AML-193 (cell line): ENCODE data around the gene HTRA2.
"Not testable (repeated sequence)": the region's sequence is repeated elsewhere in the genome, so short reads cannot be mapped to it uniquely, and the experiment has no call there.

ENCODE experiments used
- DNase-seq, 2 experiments: peaks; one replicate each; lab custom pipeline; 2025; lab: John Stamatoyannopoulos, UW

HTRA2 gene

DNA sequence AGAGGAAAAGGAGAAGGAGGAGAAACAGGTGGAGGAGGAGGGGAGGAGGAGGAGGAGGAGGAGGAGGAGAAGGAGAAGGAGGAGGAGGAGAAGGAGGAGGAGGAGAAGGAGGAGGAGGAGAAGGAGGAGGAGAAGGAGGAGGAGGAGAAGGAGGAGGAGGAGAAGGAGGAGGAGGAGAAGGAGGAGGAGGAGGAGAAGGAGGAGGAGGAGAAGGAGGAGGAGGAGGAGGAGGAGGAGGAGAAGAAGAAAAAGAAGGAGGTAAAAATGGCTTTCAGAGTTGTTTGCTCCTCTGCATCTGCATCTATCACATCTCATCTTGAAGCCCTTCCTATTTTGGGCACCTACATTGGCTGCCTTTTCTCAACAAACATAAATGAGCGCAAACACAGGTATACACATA lies 31.3 kb downstream of the HTRA2 start:
- DNase-seq, result not testable (repeated sequence)

- DNase-seq, result no peak
Observed at GRCh38 chr2:74562126-74562775, 32.5 kb downstream of the HTRA2 start.

DNA sequence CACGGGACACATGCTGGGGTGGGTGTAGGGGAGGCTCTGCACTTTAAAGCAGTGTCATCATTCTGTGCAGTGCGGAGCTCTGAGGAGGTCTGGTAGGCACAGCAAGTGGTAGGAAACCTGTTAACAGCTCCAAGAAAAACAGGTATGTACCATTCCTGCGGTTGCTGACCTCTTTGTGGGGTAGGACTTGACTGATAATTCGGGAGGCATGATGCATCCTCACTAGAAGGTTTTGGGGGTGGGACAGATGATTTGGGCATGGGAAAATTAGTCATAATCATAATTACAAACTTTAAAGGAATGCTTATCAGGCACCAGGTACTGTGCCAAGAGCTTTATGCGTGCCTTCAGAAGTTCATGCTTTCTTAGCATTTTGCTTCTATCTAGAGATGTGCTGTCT lies 34.5 kb downstream of the HTRA2 start:
- DNase-seq, result no peak

GRCh38 chr2:74566076-74566753 lies 36.5 kb downstream of the HTRA2 start:
- DNase-seq, result no peak

DNA sequence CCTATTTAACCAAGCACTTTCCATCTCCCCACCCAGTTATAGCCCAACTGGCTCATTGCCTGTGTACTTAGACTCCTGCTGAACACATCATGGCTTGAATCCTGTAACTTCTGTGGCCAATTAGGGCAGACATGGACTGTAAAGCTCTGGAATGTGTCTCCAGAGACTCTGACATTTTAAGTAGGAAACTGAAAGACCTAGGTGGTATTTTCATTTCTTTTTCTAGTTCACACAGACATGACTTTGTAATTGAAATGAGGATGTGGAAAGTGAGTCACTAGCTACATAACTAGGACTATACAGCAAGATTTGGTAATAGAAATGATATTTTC lies 37.0 kb downstream of the HTRA2 start:
- DNase-seq, result peak in 1 of 2 experiments; percentile 17

DNA sequence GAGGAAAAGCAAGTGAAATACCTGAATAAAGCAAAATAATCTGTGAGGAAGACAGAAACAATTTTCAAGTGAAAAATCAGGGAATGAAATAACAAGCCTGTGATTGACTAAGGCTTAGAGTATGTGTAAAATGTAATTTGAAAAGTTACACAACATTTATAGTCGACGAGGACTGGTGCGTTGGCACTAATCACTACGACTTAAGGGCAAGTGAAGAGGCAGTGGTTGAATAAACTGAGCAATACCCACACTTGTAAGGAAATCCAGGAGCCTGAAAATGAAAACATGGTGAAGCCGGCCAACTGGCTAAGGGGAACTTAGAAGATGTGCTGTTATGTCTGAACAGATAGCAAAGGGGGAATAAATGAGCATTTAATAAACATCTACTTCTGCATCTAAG lies 38.1 kb downstream of the HTRA2 start:
- no peak for DNase-seq

DNA sequence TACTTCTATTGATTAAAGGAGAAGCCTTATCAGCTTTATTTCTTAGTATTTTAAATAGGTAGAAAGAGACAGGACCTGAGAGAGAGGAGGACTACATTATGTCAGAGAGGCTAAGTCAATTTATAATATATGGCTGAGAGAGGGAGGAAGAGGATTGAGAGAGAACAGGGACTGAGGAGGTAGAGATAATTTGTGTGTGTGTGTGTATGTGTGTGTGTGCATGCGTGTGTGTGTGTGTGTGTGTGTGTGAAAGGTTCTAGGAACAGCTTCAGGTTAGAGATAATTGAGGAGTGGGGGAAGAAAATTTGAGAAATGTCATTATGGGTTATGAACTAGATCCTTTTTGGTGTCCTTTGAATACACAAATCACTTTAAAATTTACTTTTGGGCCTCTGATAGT lies 40.0 kb downstream of the HTRA2 start:
- DNase-seq, result no peak

DNA sequence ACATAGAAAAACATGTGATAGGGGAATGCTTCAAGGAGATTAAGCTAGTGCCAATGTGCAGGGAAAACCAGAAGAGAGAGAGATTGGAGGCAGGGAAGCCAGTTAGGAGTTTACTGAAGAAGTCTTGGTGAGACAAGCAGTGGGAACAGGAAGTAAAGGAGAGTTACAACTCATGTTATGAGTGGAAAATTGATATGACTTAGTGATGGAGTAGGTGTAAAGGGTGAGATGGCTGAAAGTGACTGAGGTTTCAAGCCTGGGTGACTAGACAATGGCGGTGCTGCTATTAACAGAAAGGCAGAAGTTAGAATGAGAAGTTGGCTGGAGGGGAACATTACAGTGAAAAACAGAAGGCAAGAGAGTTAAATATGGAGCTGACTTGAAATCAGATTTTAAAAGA lies 41.3 kb downstream of the HTRA2 start:
- DNase-seq, result no peak

DNA sequence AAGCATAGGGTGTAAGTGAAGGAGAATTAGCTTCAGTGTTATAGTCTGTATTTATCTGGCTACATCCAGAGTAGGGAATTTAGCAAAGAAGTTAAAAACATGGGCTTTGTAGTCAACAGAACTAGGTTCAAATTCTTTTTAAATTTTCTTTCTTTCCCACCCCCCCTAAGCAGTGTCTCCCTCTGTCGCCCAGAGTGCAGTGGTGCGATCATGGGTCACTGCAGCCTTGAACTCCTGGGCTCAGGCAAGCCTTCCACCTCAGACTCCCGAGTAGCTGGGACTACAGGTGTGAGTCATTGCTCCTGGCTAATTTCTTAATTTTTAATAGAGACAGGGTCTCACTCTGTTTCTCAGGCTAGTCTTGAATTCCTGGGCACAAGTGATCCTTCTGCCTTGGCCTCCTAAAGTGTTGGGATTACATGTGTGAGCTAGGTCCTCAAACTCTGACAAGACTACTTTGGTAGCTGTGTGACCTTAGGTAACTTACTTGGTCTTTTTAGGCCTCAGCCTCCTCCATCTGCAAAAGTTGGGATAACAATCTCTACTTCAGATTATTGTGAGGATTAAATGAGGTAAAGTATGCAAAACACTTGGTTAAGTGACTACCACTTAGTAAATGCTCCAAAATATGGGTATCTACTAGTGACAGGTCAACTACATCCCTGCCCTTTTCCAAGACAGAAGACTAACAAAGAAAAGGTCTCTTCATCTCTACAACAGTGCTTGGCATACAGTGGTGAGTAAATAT lies 42.6 kb downstream of the HTRA2 start:
- DNase-seq, result no peak

DNA sequence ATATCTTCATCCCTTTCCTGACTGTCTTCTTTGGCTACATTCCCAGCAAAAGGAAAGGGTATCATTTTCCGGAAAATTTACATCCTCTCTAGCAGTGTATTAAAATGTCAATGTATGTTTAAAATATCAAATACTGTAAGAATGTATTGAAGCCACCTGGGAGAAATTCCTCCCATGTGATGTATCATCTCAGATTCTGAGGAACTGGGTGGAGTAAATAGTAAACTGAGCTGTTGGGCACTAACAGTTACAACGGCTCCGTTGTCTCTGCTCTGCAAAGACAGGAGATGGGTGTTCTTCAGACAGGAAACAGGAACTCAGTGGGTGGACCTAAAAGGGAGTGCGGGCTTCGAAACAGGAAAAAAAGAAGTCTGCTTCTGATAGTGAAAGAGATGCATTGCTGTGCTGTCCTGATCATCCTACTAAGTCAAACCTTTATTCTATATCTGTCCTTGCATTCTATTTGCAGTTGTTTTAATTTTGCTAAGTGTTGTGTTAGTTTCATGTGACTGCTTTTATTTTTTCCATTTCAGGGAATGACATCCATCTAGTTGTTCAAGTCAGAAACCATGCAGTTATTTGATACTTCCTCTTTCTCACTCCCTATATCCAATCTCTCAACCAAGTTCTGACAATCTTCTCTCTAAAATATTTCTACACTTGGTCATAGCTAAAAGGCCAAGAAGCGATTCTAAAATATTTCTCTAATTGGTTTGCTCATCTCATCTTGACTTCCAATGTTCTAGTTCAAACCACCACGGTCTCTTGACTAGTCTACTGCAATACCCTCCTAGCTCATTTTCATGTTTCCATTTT lies 44.2 kb downstream of the HTRA2 start:
- peak; percentile 90 for DNase-seq

DNA sequence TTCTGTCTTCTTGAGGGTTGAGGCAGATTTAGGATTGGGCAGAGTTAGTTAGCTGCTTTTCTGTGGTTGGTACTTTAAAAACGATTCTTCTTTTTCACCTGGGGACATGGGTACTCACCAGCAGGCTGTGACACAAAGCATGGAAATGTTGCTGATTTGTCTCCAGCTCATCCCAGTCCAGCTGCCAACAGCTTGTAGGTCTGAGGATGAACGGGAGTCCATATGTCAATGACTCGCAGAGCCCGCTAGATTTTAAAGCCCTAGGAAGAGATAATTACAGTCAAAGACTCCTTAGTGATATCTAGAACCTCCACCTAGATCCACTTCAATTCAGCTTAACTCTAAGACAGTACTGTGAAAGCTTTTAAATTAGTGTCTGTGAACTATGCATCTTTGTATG lies 45.6 kb downstream of the HTRA2 start:
- no peak for DNase-seq

DNA sequence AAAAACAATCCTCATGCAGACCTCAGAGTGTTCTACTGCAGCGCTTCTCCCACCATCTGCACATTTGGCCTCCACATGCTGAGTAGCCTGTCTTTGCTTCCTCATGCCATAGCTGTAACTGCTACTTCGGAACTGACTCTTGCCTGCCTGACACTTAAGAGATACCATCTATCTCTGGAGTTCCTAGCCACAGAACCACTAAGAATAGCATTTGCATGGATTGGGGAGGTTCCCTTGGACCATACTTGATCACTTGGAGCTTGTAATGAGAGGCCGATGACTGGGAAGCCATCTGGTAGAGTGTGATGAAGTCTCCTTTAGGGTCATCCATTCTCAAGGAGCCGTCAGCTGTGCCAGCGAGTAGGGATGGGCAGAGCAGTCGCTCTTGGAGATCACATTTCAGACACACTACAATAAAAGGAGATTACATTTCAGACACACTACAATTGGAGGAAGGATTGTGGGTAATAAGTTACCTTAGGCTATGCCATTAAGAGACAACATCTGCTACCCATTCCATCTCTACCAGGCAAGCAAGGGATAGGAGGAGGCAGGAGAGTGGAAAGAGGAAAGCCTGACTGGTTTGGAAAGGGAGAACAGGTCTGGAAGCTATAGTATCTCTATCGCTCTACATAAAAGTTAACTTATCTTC lies 46.6 kb downstream of the HTRA2 start:
- no peak for DNase-seq

DNA sequence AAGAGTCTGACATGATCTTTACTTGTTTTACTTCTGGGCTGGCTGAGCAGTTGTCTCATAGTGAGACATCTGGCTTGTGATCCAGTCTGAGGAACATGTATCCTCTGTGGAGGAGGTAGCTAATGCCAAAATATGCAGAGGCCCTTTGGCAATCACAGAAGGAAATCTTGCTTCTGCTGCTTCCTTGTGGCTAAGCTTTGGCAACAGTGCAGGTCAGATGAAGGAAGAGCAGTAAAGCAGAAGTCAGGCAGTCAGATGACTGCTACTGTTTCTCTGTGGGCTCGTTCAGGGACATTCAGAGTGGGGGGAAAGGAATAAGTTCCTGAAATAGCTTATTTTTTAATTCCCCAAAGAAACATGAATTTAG lies 47.1 kb downstream of the HTRA2 start:
- DNase-seq, result peak; percentile 97 to 99

- DNase-seq, result peak; percentile 76 to 86
Observed at GRCh38 chr2:74577448-74577847, 47.7 kb downstream of the HTRA2 start.

- DNase-seq, result no peak
Observed at GRCh38 chr2:74578408-74578807, 48.7 kb downstream of the HTRA2 start.

DNA sequence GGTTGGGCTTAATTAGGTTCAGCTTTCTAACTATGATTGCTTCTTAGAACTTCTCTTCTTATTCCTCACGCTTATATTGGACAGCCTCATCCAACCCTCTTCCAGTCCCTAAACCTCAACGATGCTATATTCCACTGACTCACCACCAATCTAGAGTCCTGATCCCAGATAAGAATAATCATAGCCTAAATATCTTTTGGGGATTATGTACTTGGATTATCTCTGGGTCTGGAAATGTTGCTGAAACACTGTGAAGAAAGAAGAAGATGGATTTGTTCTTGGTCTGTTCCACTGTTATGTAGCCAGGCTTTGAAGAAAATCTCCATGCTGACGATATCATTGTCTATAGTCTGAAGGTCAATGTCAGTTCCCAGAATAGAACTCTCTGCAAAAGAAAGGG lies 51.7 kb downstream of the HTRA2 start:
- no peak for DNase-seq

DNA sequence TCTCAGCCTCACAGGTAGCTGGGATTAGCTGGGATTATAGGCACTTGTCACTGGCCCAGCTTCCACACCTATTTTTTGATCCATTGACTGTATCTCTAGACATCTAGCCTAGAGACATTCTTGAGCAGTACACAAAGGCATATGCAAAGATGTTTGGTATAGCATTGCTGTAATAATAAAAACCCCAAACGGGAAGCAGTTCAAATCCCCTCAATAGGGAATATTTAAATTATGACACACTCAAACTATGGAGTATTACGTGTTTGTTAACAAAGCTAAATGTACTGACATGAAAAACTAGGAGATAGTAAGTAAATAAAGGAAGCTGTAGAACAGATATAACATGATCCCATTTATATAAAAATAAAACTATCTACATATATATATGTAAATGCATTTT lies 52.5 kb downstream of the HTRA2 start:
- no peak for DNase-seq
